ENCODE data around the gene TMCC2. TPM values are rescaled to one million over a fixed set of nuclear protein-coding genes. Genes with fewer than 3 reads are reported as not detected.
A peak's percentile ranks its signal among the peaks of the same experiment; 100 is the strongest.

Gene TMCC2
- total and polyA plus RNA-seq, 2 experiments from 2014 or later = 2.6 to 9.9 TPM

- TF ChIP-seq EZH2phosphoT487 (IDR thresholded peaks at IDR 0.05; ENCODE audit: unreplicated experiment) (no peak), ZNF114 (CRISPR knock-in tag; IDR thresholded peaks at IDR 0.05) (no peak), CREB1 (CRISPR knock-in tag; IDR thresholded peaks at IDR 0.05; ENCODE audit: low read depth) (no peak), ZNF462 (CRISPR knock-in tag; IDR thresholded peaks at IDR 0.05) (no peak)
Measured at GRCh38 chr1:205285381-205286101, 57.8 kb downstream of the TMCC2 start (continued).

- Mint-ChIP-seq H3K4me3 (no peak overlapping the region), H3K36me3 (ENCODE audit: low read depth) (no peaks in the 10 kb centered on the region; the same call in 2 of the 3 replicates), H3K4me1 (peaks cover 53% of the 10 kb centered on the region), H3K27me3 (ENCODE audit: insufficient read depth, low read depth, poor library complexity) (peaks cover 14% of the 10 kb centered on the region), H3K27ac (no peak overlapping the region), H3K9me3 (no peaks in the 10 kb centered on the region)
- peaks cover 41% of the 10 kb centered on the region for H3K4me1 ChIP-seq (ENCODE audit: insufficient read depth)
- 0 out of 2 replicates have a peak overlapping the region, but pooled peaks have one; percentile 20 for H3K4me2 ChIP-seq
- peaks cover 7% of the 10 kb centered on the region; the same call in 1 of the 2 replicates for H3F3A ChIP-seq (replicated peaks; ENCODE audit: low read depth)
- no peak for DNase-seq (ENCODE audit: low spot score)
- no peak overlapping the region for H3K4me3 ChIP-seq
- H4K20me1 ChIP-seq (replicated peaks; ENCODE audit: insufficient read depth) = no peaks in the 10 kb centered on the region
- H3K27me3 ChIP-seq (ENCODE audit: insufficient read depth) = no peaks in the 10 kb centered on the region
- no peaks in the 10 kb centered on the region for H3K9me2 ChIP-seq (ENCODE audit: insufficient read depth)
- H3K79me2 ChIP-seq (replicated peaks; ENCODE audit: insufficient read depth) = no peaks in the 10 kb centered on the region; the same call in 1 of the 2 replicates
- ATAC-seq = no peak
- H2AFZ ChIP-seq = no peak overlapping the region
- no peaks in the 10 kb centered on the region; the same call in 1 of the 2 replicates for H3K36me3 ChIP-seq (ENCODE audit: insufficient read depth)
- 0 out of 2 replicates have a peak overlapping the region, but pooled peaks have one; percentile 14 for H3K27ac ChIP-seq (ENCODE audit: low read depth)
- TF ChIP-seq ETS1 (IDR thresholded peaks at IDR 0.05) (no peak), REST (IDR thresholded peaks at IDR 0.05; ENCODE audit: unreplicated experiment) (no peak), ZNF114 (CRISPR knock-in tag; IDR thresholded peaks at IDR 0.05) (no peak), CTCF (conservative IDR thresholded peaks at IDR 0.05; ENCODE audit: low read depth in 2 of 2) (no peak), EZH2 (IDR thresholded peaks at IDR 0.05; ENCODE audit: low read depth, unreplicated experiment) (no peak), ZNF331 (CRISPR knock-in tag; IDR thresholded peaks at IDR 0.05; ENCODE audit: low read depth) (no peak), STAT1 (IDR thresholded peaks at IDR 0.05; ENCODE audit: unreplicated experiment) (no peak), EZH2phosphoT487 (IDR thresholded peaks at IDR 0.05; ENCODE audit: unreplicated experiment) (no peak)
Measured at GRCh38 chr1:205286335-205286950, 58.7 kb downstream of the TMCC2 start.

Measured in GM23338 (cell line).